Glutamatergic neuron (in vitro differentiated cells): Measurements from ENCODE around the gene SIX4. TPM values are rescaled to one million over a fixed set of nuclear protein-coding genes. Genes with fewer than 3 reads are reported as not detected.

ENCODE experiments used
- DNase-seq: peaks from one replicate; pipeline ENCODE4 v3.0.0; 2022
- H3K27ac Mint-ChIP-seq: one replicate; pipeline ENCODE4 v1.8.0; 2020; ENCODE audit warnings: mild to moderate bottlenecking, mixed read lengths, inconsistent platforms; ENCODE audit not compliant: unreplicated experiment
- H3K27me3 Mint-ChIP-seq: one replicate; pipeline ENCODE4 v1.8.0; 2020; ENCODE audit warnings: mild to moderate bottlenecking, moderate library complexity, mixed read lengths, inconsistent platforms; ENCODE audit not compliant: unreplicated experiment
- H3K36me3 Mint-ChIP-seq: one replicate; pipeline ENCODE4 v1.8.0; 2020; ENCODE audit warnings: mild to moderate bottlenecking, mixed read lengths, inconsistent platforms; ENCODE audit not compliant: unreplicated experiment
- H3K4me1 Mint-ChIP-seq: one replicate; pipeline ENCODE4 v1.8.0; 2020; ENCODE audit warnings: mild to moderate bottlenecking, low read depth, mixed read lengths, inconsistent platforms; ENCODE audit not compliant: unreplicated experiment
- H3K4me3 Mint-ChIP-seq: one replicate; pipeline ENCODE4 v1.8.0; 2020; ENCODE audit warnings: mild to moderate bottlenecking, mixed read lengths, inconsistent platforms; ENCODE audit not compliant: unreplicated experiment
- H3K9me3 Mint-ChIP-seq: one replicate; pipeline ENCODE4 v1.8.0; 2020; ENCODE audit warnings: mild to moderate bottlenecking, moderate library complexity, mixed read lengths, inconsistent platforms; ENCODE audit not compliant: unreplicated experiment
- total RNA-seq: library from RNA; stranded (reverse); fragmentation: NEBNext Ultra II Directional; extraction: Animal tissue kit (Norgen Biotek cat#: 25700); gene quantifications from one replicate; pipeline ENCODE4 v1.2.1, GENCODE V29; 2021; ENCODE audit not compliant: unreplicated experiment
- TF ChIP-seq, protein P1 (sequence below): fragments of 200-600 bp; sonication (generic); IDR thresholded peaks from one replicate; pipeline ENCODE4 v1.5.0; 2021; ENCODE audit not compliant: partially characterized antibody, unreplicated experiment

Gene SIX4
- total RNA-seq, 1 donor from 2014 or later, result 22.1 TPM

DNA sequence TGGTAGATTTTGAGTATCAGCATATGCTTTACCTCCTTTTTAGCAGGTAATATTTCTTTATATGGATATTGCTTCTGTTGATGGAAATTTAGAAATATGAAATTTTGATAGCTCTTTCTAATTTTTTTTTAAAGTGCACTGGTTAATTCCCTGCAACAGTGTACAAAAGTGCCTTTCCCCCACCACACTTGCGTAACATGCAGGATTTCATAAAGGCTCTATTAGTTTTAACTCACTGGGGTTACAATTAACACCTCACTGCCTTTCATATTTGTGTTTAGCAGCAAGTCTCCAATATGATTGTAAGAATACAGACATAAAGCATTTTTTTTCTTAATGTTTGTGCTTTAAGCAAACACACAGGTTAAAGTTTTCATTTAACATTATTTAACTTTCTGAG lies 36.1 kb upstream of the SIX4 start:
- Mint-ChIP-seq H3K4me3 (no peak overlapping the region), H3K4me1 (peaks cover 14% of the 10 kb centered on the region), H3K27me3 (no peaks in the 10 kb centered on the region), H3K27ac (no peak overlapping the region), H3K36me3 (no peaks in the 10 kb centered on the region), H3K9me3 (peaks cover 2% of the 10 kb centered on the region)
- TF ChIP-seq, protein P1, sequence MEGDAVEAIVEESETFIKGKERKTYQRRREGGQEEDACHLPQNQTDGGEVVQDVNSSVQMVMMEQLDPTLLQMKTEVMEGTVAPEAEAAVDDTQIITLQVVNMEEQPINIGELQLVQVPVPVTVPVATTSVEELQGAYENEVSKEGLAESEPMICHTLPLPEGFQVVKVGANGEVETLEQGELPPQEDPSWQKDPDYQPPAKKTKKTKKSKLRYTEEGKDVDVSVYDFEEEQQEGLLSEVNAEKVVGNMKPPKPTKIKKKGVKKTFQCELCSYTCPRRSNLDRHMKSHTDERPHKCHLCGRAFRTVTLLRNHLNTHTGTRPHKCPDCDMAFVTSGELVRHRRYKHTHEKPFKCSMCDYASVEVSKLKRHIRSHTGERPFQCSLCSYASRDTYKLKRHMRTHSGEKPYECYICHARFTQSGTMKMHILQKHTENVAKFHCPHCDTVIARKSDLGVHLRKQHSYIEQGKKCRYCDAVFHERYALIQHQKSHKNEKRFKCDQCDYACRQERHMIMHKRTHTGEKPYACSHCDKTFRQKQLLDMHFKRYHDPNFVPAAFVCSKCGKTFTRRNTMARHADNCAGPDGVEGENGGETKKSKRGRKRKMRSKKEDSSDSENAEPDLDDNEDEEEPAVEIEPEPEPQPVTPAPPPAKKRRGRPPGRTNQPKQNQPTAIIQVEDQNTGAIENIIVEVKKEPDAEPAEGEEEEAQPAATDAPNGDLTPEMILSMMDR, result no peak
- no peak for DNase-seq

DNA sequence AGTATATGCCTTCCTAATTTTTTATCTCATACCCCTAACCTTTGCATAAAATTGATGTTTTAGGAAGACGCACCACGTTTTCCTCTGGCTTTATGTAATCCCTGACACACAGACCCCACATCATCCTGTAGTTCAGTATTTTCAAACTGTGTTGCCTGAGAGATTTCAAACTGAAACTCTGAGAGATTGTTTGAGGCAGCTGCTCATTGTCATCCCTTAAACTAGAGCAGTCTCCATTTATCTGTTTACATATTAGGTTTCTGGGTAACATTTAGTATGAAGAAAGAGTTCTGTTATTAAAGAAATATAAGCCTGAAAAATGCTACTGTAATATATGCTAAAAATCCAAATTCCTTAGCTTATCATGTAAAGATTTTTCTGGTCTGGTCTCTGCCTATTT lies 34.7 kb upstream of the SIX4 start:
- Mint-ChIP-seq H3K36me3 (no peaks in the 10 kb centered on the region), H3K4me1 (peaks cover 14% of the 10 kb centered on the region), H3K9me3 (no peaks in the 10 kb centered on the region), H3K4me3 (no peak overlapping the region), H3K27ac (no peak overlapping the region), H3K27me3 (no peaks in the 10 kb centered on the region)
- TF ChIP-seq, protein P1, result no peak
- no peak for DNase-seq

DNA sequence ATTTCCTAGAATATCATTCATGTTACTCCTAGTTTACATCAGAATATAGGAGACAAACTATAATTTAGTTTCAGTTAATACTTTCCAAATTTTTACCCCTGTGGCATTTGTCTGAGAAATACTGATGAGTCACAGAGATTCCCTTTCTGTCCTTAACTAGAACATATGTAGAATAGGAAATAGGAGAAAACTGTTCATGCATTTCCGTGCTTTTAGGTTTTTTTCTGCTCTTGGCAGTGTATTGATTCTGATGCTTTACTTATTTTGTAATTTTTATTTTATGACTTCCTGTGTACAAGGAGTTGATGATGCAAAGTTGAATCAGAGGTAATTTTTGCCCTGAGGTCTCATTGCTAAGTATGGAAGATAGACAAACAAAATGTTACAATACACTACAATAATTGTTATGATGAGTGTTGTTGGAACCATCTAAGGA lies 33.4 kb upstream of the SIX4 start:
- peaks cover 14% of the 10 kb centered on the region for H3K4me1 Mint-ChIP-seq
- H3K9me3 Mint-ChIP-seq, result no peaks in the 10 kb centered on the region
- TF ChIP-seq, protein P1, result no peak
- DNase-seq, result no peak
- H3K4me3 Mint-ChIP-seq, result no peak overlapping the region
- H3K27me3 Mint-ChIP-seq, result no peaks in the 10 kb centered on the region
- no peaks in the 10 kb centered on the region for H3K36me3 Mint-ChIP-seq
- H3K27ac Mint-ChIP-seq, result no peak overlapping the region

DNA sequence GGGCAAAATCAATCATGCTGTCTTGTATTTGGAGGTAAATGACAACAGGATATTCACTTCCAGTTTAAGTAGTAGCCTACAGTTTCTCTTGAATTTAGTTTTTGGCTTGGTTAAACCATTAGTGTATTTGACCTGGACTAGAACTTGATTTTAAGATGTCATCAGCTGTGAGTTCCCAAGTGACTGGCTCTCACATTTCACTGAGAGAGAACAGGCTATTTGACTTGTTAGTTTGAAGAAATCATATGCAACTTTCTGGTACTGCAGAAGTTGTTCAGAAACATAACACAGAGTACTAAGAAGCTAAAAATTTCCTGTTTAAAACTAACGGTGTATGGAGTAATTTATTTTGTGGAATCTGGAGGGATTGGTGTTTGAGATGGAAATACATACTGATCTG lies 32.7 kb upstream of the SIX4 start:
- TF ChIP-seq, protein P1, result no peak
- no peak for DNase-seq
- Mint-ChIP-seq H3K9me3 (no peaks in the 10 kb centered on the region), H3K36me3 (no peaks in the 10 kb centered on the region), H3K4me1 (peaks cover 14% of the 10 kb centered on the region), H3K27me3 (no peaks in the 10 kb centered on the region), H3K4me3 (no peak overlapping the region), H3K27ac (no peak overlapping the region)

DNA sequence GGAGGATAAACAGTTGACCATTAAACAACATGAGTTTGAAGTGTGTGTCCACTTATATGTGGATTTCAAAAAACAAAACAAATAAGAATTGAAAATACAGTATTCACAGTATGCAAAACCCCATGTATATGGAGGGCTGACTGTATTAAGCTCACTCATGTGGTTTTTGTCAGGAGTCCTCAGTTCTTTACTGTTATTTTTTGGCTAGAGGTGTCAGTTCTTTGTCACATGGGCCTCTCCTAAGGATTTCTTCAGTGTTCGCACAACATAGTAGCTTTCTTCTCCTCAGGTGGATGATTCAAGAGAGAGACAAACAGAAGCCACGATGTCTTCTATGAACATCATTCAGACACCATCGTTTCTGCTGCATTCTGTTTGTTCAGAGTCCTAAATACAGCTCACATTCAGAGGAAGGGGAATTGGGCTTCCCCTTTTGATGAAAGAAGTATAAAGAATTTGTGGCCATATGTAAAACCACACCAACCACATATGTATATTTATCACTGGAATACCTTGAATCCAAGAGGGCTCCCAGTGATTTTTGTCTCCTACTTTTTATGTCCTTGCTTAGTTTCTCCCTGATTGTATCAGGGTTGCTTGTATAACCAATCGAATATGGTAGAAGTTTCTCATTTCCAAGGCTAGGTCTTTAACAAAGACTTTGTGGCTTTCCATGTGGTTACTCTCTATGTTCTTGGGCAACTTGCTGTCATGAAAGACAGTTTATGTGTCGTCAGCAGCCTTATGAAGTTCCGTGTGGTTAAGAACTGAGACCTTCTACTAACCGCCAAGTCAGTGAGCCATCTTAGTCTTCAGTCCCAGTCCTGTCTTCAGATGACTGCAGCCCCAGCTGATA lies 29.3 kb upstream of the SIX4 start:
- TF ChIP-seq, protein P1, result no peak
- no peaks in the 10 kb centered on the region for H3K36me3 Mint-ChIP-seq
- no peaks in the 10 kb centered on the region for H3K9me3 Mint-ChIP-seq
- peaks cover 1% of the 10 kb centered on the region for H3K27me3 Mint-ChIP-seq
- no peak overlapping the region for H3K4me3 Mint-ChIP-seq
- H3K27ac Mint-ChIP-seq, result no peak overlapping the region
- no peak for DNase-seq
- peaks cover 12% of the 10 kb centered on the region for H3K4me1 Mint-ChIP-seq
